GM21723 (cell line): ENCODE data around the gene FOXO3.

Source experiments
- ATAC-seq: cut with Tn5 transposase; IDR thresholded peaks from one replicate; pipeline ENCODE4 v1.9.1; 2021; ENCODE audit warnings: mild to moderate bottlenecking, moderate library complexity; ENCODE audit not compliant: unreplicated experiment

The FOXO3 gene

GRCh38 chr6:108732091-108732870, 171.6 kb downstream of the FOXO3 start:
- ATAC-seq = no peak

- ATAC-seq = no peak
These were observed 172.3 kb downstream of the FOXO3 start for GRCh38 chr6:108733051-108733450.

DNA sequence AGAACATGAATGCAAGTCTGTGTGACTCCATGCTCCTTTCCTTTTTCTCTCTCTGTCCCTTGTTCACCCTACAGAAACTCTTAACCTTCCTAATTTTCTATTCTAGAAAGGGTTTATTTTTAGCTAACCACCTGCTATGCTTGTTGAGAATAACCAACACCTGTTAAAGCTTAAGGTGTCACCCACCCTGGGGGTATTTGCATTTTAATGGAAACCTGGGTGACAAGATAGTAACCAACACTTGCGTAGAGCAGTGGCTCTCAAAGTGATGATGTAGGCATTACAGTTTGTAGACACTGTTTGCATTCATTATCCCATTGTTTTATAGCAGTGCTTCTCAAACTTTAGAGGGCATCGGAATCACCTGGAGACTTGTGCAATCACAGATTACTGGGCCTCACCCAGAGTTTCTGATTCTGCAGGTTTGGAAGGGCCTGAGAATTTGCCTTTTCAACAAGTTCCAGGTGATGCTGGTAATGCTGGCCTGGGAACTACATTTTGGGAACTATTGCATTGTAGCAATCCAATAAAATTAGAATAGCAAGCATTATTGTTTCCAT, 173.1 kb downstream of the FOXO3 start:
- no peak for ATAC-seq
